CD4-positive, alpha-beta T cell treated with Interleukin-15 for 1 hour (primary cell): Measurements from ENCODE around the gene ALDH3A1.

Experiments
- DNase-seq: peaks from one replicate; pipeline ENCODE4 v3.0.0-alpha.2; 2020

Gene ALDH3A1

GRCh38 chr17:19740933-19741332 lies 7.2 kb downstream of the ALDH3A1 start:
- DNase-seq = no peak

GRCh38 chr17:19739241-19740201 lies 8.6 kb downstream of the ALDH3A1 start:
- no peak for DNase-seq

GRCh38 chr17:19738757-19739156 lies 9.3 kb downstream of the ALDH3A1 start:
- DNase-seq = no peak

GRCh38 chr17:19738073-19738449 lies 10.0 kb downstream of the ALDH3A1 start:
- no peak for DNase-seq

GRCh38 chr17:19737305-19738072 lies 10.6 kb downstream of the ALDH3A1 start:
- no peak for DNase-seq

- no peak for DNase-seq
Measured at GRCh38 chr17:19736071-19736470, 12.0 kb downstream of the ALDH3A1 start.

- DNase-seq = no peak
Measured at GRCh38 chr17:19733953-19734526, 14.1 kb downstream of the ALDH3A1 start.

- no peak for DNase-seq
Measured at GRCh38 chr17:19731626-19732025, 16.5 kb downstream of the ALDH3A1 start.

GRCh38 chr17:19730843-19731242 lies 17.3 kb downstream of the ALDH3A1 start:
- DNase-seq = no peak

- no peak for DNase-seq
Measured at GRCh38 chr17:19729900-19730299, 18.2 kb downstream of the ALDH3A1 start.

GRCh38 chr17:19728084-19728495 lies 20.0 kb downstream of the ALDH3A1 start:
- no peak for DNase-seq

GRCh38 chr17:19727501-19728078 lies 20.5 kb downstream of the ALDH3A1 start:
- DNase-seq = no peak

- no peak for DNase-seq
Measured at GRCh38 chr17:19726631-19727376, 21.3 kb downstream of the ALDH3A1 start.

- no peak for DNase-seq
Measured at GRCh38 chr17:19725486-19725885, 22.6 kb downstream of the ALDH3A1 start.

- peak; percentile 79 for DNase-seq
Measured at GRCh38 chr17:19724501-19725420, 23.3 kb downstream of the ALDH3A1 start.

GRCh38 chr17:19723964-19724363 lies 24.1 kb downstream of the ALDH3A1 start:
- no peak for DNase-seq

- no peak for DNase-seq
Measured at GRCh38 chr17:19720631-19721426, 27.3 kb downstream of the ALDH3A1 start.

- no peak for DNase-seq
Measured at GRCh38 chr17:19720210-19720475, 28.0 kb downstream of the ALDH3A1 start.

- DNase-seq = no peak
Measured at GRCh38 chr17:19719355-19720209, 28.5 kb downstream of the ALDH3A1 start.
